Fibroblast of pulmonary artery (primary cell): ENCODE data around the gene ACTRT2.

Experiments
- DNase-seq: peaks from one replicate; pipeline ENCODE4 v3.0.0-alpha.2; 2010; ENCODE audit warnings: low read depth
- H3K4me3 ChIP-seq: replicated peaks from 2 replicates; pipeline ENCODE4 v1.5.1; 2011; ENCODE audit warnings: low read depth, mild to moderate bottlenecking, control low read depth, low read length, moderate library complexity
- TF ChIP-seq, protein P1 (sequence below): IDR thresholded peaks from 2 replicates; pipeline ENCODE4 v1.5.1; 2011; ENCODE audit warnings: mild to moderate bottlenecking, control low read depth, low read length, inconsistent platforms; ENCODE audit errors: missing control alignments

Gene ACTRT2

DNA sequence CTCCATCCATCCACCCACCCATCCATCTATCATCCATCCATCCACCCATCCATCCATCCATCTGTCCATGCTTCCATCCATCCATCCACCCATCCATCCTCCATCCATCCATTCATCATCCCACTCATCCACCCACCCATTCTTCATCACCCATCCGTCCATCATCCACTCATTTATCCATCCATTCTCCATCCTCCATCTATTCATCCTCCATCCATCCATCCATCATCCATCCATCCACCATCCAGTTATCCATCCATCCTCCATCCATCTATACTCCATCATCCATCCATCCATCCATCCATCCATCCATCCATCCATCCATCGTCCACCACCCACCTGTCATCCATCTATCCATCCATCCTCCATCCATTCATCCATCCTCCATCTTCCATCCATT lies 32.1 kb upstream of the ACTRT2 start:
- TF ChIP-seq, protein P1, sequence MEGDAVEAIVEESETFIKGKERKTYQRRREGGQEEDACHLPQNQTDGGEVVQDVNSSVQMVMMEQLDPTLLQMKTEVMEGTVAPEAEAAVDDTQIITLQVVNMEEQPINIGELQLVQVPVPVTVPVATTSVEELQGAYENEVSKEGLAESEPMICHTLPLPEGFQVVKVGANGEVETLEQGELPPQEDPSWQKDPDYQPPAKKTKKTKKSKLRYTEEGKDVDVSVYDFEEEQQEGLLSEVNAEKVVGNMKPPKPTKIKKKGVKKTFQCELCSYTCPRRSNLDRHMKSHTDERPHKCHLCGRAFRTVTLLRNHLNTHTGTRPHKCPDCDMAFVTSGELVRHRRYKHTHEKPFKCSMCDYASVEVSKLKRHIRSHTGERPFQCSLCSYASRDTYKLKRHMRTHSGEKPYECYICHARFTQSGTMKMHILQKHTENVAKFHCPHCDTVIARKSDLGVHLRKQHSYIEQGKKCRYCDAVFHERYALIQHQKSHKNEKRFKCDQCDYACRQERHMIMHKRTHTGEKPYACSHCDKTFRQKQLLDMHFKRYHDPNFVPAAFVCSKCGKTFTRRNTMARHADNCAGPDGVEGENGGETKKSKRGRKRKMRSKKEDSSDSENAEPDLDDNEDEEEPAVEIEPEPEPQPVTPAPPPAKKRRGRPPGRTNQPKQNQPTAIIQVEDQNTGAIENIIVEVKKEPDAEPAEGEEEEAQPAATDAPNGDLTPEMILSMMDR, result no peak
- DNase-seq, result no peak

DNA sequence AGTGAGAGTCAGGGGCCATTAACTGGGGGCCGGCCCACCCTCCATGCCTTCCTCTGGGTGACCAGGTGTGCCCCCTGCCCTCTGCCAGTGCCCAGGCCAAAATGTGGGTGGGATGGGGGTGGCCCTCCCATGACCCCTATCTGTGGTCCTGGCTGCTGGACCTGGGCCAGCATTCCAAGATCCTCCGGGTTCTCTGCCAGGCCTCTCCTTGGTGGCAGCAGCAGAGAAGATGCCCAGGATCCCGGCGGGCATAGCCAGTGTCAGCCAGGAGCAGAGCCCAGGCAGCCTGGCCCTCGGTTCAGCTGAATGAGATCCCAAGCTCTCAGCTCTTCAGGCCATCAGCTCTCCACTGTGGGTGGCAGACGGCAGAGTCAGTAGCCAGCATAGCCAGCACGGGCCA lies 31.3 kb upstream of the ACTRT2 start:
- DNase-seq, result no peak
- no peak overlapping the region for H3K4me3 ChIP-seq
- TF ChIP-seq, protein P1, result no peak

More for the DNA sequence above, 32.1 kb upstream of the ACTRT2 start:
- H3K4me3 ChIP-seq, result no peak overlapping the region

DNA sequence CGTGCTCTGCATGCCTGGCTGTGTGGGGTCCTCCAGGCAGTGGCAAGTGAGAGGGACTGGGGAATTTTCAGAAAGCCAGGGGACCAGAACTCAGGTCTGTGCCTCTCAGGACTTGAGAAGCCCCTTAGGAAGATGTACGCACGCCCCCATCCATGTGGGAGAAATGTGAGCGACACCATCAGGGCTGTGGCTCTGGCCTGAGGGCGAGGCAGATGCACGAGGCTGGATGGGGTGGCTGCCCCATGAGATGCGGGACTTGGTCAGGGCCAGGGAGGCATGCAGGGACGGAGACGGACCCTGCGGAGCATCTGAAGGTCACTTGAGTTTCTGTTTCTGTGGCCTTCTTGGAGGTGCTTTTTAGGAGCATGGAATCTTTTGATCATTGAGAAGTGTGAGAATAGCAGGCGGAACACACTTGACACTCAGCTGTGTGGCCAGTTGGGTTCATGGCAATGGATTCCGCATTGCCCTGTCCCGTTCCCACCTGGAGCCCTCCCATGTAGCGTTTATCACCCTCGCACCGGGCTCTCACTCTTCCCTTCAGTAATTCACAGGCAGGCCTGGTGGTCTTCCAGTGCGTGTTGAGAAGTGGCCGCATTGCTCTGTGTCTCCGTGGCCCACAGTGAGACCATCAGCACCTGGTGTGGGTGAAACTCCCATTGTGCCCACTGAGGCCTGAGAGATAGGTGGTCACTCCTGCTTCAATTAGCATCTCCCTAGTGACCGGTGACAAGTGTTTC lies 30.7 kb upstream of the ACTRT2 start:
- H3K4me3 ChIP-seq, result no peak overlapping the region
- TF ChIP-seq, protein P1, result no peak
- no peak for DNase-seq

DNA sequence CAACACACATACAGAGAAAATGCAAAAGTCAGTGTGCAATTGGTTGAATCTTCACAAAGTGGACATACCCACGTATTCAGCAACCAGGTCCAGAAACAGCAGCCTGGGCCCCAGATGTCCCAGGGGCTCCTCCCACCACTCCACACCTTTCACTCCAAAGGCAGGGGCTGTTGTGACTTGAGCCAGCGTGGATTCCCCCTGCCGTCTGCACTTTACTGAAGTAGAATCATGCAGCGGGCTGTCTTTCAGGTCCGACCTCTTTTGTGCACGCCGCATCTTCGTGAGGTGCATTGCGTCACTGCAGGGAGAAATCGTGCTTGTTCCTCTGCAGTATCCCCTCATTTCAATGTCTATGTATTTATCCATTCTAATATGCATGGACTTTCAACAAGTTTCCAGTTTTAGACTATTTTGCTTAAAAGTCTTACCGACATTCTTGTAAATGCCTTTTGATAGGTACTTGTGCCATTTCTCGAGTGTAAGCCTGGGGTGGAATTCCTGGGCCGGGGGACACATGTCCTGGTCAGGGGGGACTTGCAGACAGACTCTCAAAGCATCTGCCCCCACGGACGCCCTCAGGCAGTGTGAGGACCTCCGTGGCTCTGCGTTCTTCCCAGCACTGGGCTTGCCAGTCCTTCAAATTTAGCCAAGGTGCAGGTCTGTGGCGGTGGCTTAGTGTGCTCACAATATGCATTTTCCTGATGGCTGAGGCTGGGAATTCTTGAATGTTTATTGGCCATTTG lies 29.3 kb upstream of the ACTRT2 start:
- H3K4me3 ChIP-seq, result no peak overlapping the region
- TF ChIP-seq, protein P1, result no peak
- no peak for DNase-seq

DNA sequence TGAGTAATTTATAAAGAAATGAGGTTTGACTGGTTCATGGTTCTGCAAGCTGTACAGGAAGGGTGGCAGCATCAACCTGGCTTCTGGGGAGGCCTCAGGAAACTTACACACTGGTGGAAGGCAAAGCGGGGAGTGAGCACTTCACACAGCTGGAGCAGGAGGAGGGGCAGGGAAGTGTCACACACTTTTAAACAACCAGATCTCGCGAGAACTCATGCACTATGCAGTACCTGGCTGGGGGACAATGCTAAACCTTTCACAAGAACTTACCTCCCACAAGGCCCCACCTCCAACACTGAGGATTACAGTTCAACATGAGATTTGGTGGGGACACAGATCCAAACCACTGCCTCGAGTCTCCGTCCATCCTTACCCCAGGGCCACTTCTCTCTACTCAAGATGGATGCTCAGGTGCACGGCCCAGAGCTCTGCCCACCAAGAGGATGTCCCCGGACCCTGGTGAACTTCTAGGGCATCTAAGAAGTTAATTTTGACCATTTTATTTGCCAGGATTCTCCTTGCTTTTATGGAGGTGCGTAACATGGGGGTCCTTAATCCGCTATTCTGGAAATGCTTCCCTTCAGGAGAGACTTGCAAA lies 22.7 kb upstream of the ACTRT2 start:
- DNase-seq, result no peak
- TF ChIP-seq, protein P1, result no peak

DNA sequence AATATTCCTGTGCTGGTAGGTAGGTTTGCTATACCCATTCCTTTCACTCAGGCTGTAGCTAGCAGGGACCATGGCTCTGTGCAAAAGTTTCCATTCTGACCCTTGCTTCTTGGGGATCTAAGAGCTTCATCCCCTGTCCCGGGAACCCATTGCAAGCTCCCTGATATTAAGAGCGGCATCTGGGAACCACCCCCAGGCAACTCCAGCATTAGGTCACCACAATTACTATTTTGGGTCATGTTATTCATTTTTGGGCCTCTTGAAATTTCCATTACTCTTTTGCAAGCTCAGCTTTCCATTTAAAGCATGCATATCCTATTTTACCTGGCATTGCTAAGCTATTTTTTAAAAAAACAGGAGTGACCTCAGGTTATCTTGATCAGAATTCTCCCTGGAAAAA lies 22.1 kb upstream of the ACTRT2 start:
- DNase-seq, result no peak
- H3K4me3 ChIP-seq, result no peak overlapping the region
- TF ChIP-seq, protein P1, result no peak

More for the DNA sequence above, 22.7 kb upstream of the ACTRT2 start:
- H3K4me3 ChIP-seq, result no peak overlapping the region
